Body of pancreas (tissue), 4 donors: ENCODE measurements around the gene NRIP1.
"Not testable (repeated sequence)": the region's sequence is repeated elsewhere in the genome, so short reads cannot be mapped to it uniquely, and the experiment has no call there.

Experiments
- POLR2A ChIP-seq, 3 donors: fragments of 450-650 bp; IDR thresholded peaks; one replicate each; pipeline ENCODE4 v1.6.1; 2016; ENCODE audit warnings: antibody characterized with exemption in 3 of 3, mild to moderate bottlenecking in 2 of 3
- TF ChIP-seq, protein P1 (sequence below), 7 experiments: fragments of 450-650 bp in 4 of 7; fragments of 200-600 bp in 3 of 7; sonication (generic) in 3 of 7; IDR thresholded peaks; one replicate each; pipeline ENCODE4 v1.5.1; 2016 to 2019; ENCODE audit warnings: antibody characterized with exemption in 7 of 7

DNA sequence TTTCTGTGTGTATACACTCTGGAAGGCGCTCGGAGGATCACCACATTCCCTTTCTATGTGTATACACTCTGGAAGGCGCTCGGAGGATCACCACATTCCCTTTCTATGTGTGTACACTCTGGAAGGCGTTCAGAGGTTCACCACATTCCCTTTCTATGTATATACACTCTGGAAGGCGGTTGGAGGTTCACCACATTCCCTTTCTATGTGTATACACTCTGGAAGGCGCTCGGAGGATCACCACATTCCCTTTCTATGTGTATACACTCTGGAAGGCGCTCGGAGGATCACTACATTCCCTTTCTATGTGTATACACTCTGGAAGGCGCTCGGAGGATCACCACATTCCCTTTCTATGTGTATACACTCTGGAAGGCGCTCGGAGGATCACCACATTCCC is 33.4 kb downstream of the NRIP1 start:
- TF ChIP-seq, protein P1, sequence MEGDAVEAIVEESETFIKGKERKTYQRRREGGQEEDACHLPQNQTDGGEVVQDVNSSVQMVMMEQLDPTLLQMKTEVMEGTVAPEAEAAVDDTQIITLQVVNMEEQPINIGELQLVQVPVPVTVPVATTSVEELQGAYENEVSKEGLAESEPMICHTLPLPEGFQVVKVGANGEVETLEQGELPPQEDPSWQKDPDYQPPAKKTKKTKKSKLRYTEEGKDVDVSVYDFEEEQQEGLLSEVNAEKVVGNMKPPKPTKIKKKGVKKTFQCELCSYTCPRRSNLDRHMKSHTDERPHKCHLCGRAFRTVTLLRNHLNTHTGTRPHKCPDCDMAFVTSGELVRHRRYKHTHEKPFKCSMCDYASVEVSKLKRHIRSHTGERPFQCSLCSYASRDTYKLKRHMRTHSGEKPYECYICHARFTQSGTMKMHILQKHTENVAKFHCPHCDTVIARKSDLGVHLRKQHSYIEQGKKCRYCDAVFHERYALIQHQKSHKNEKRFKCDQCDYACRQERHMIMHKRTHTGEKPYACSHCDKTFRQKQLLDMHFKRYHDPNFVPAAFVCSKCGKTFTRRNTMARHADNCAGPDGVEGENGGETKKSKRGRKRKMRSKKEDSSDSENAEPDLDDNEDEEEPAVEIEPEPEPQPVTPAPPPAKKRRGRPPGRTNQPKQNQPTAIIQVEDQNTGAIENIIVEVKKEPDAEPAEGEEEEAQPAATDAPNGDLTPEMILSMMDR (IDR thresholded peaks at IDR 0.05): not testable (repeated sequence)
- not testable (repeated sequence) for TF ChIP-seq POLR2A (IDR thresholded peaks at IDR 0.05)
